Measurements from ENCODE around the gene EXOC6.

EXOC6 gene

DNA sequence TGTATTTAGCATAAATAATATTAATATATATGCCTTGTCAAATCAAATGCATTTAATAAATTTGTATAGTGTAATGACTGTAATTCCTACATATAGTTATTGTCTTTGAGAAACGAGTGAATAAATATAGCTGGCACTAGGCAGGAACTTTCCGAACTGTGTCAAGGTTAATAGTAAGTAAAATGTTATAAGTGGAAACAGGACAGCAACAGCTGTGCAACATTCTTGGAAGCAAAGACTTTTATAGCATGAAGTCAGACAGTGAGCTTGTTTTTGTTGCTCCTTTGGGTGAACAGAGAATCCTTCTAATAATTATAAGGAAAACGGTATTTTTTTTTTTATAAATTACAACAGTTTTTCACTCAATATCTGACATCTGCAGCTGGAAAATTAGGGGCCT lies 14.0 kb upstream of the EXOC6 start:
- DNase-seq, result peak; percentile 44

DNA sequence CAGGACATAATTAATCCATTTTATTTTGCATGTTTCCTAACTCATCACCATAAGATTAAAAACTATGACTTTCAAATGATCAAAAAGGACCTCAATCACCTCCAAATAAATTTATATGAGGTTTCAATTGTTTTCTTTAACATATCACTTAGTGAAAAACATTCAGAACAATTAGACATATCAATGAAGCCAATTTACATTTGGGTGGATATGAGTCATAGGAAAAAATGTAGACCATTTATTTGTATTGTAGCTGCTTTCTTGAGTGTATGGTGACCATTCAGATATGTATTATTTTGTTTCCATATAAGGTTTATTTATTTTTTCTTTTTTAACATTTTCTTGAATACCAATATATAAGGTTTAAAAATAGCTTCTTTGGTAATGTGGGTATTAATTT lies 13.3 kb upstream of the EXOC6 start:
- DNase-seq, result peak; percentile 67

DNA sequence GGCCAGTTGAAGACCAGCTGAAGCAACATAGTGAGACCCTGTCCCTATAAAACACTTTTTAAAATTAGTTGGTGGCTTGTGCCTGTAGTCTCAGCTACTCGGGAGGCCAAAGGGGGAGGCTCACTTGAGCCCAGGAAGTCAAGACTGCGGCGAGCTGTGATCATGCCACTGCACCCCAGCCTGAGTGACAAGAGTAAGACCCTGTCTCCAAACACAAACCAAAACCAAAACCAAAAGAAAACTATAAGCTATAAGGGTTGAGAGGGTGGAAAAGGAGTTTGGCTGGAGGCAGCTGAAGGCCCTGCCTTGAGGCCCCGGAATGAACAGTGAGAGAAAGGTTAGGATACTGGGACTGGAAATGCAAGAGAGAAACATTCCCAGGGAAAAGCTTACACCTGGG lies 10.9 kb upstream of the EXOC6 start:
- no peak for DNase-seq

DNA sequence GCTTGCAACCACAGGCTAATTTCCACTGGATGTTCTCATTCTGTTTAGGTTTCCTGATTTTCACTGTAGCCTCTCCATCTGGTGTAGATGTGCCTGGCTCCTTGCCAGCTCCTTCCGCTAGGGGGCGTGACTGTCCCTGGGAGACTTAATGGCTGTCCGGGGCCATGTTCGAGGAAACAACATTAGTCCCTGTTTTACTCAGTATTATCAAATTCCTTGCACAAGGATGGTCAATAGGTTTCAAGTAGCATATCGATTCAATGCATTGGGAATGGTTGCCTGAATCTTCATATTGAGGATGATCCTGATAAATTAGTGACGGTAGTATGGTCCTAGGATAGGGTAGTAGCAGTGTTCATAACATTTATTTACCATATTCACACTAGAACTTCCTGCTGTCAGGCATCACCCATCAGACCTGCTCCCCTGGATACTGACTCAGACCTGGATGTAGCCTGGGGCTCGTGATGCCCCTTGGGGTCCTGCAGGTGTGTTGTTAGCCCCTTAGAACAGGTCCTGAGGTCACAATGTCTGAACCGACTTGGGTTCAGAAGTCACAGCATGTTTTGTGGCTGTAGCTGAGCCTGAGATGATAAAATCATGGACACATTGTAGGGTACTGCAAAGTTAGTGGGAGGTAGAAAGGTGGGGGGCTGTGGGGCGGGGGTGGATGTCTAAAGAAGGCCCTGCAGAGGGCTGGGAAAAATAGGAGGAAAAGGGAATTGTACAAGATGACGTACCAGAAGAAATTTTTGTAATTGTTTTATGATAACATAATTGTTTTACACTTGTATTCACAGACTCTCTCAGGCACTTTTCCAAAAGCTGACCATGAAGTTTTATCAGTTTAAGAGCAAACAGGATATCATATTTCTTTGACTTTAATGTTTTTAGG lies 8.9 kb upstream of the EXOC6 start:
- peak; percentile 58 for DNase-seq

DNA sequence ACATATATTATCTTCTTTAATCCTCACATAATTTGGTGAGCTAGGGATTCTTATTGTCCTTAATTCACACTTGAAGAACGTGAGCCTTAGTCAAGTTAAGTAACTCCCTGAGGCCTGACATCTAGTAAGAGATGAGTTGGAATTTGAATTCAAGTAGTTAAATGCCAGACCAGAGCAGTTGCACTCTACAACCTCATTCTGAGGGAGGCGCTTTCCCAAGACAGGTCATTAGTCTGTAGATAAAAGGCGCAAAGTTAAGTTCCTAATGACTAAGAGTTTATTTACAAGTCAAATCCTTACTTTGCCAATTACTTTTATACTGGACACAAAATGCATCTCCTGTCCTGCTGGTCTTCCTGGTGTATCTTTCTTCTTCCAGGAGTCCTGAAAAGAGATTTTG lies 3.6 kb upstream of the EXOC6 start:
- no peak for DNase-seq

DNA sequence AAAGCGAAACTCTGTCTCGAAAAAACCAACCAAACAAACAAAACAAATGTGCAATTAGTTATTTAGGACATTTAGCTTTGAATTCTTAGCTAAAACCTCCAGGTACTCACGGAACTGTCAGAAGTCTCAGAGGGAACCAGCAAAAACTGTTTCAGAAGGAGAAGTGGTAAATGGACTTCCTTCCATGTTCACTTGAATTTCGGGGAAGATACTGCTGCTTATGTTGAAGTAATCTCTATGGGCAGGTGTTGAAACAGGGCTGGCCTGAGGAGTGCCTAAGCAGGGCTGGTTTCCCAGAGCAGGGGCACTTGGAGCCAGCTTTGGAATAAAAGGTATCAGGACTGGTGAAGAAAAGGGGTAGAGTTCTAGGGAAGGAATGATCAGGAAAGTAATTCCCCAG lies 2.4 kb upstream of the EXOC6 start:
- no peak for DNase-seq

DNA sequence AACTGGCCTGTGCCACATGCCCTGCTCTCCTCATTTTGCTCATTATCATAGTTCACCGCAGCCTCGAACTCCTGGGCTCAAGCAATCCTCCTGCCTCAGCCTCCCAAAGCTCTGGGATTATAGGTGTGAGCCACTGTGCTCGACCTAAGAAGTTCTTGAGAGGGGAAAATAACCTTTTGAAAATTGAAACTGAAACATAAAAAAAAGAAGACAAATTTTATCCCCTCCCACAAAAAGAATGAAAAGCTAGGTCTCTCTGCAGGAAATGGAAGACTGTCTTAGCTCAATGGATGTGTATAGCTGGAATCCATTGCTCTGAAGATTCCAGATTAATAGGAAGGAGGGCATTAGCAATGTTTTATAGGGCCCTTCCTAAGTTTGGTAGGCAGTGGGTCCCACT lies 2.0 kb upstream of the EXOC6 start:
- DNase-seq, result no peak

DNA sequence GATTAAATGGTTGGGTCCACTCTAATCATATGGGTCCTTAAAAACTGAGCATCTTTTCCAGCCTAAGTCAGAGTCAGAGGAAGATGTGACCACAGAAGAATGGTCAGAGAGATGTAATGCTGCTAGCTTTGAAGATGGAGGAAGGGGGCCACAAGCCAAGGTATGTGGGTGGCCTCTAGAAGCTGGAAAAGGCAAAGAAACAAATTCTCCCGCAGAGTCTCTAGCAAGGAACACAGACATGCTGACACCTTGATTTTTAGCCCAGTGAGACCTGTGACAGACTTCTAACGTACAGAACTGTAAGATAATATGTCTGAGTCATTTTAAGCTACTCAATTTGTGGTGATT lies 1.5 kb upstream of the EXOC6 start:
- DNase-seq, result no peak

DNA sequence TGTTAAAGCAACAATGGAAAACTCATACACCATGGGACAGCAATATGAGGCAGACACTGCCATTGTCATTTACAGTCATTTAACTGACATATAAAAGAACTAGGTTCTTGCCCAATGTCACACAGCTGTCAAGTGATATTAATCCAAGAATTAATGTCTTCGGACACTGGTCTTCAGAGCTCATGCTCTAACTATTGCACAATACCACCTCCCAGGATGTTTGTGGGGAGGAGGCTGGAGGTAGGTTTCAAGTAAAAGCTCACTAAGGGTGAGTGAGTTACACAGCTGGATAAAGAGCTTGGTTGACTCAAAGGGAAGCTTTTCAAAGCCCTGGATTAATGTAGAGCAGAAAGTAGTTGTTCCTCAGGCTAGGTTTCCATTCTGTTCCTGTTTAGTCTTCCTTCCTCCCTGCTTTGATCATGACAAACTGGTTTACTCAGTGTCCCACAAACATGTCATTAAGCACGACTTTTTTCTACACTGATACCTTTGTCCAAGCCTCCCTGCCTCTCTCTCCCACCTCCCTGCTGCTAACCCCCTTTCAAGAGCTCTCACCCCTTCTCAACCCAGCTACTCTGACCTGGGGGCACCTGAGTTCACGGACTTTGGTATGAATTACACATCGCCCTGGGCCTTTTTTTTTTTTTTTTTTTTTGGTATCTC lies 987 bp upstream of the EXOC6 start:
- DNase-seq, result no peak

DNA sequence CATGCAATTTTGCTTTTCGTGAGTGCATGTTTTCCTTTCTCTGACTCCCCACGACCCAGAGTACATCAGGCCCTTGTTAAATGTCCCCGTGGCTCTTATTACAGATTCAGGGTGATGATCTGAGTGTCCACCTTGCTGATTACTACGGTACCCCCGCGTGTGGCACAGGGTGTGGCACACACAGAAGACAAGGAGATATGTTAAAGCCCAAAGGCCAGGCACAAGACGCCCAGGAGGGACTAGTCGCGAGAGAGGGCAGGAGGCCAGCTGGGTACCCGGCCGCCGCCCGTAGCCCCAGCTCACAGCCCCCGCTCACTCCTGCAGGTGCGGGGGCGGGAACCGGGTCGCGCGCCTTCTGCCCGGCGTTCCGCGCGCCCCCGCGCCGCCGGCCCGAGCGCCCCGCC lies 281 bp upstream of the EXOC6 start:
- DNase-seq, result no peak

DNA sequence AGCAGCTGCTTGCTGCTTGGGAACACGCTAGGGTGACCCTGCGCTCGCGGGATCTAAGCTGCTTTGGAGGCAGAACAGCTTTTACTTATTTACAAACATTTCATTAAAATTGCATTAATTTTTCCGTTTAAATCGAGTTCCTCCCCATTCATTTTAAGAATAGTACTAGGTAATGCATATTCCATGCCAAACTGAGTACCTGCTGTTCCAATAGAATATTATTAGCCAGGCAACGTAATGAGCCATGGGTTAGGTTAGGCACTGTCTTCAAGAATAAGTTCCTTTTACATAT lies 860 bp downstream of the EXOC6 start:
- DNase-seq, result no peak

DNA sequence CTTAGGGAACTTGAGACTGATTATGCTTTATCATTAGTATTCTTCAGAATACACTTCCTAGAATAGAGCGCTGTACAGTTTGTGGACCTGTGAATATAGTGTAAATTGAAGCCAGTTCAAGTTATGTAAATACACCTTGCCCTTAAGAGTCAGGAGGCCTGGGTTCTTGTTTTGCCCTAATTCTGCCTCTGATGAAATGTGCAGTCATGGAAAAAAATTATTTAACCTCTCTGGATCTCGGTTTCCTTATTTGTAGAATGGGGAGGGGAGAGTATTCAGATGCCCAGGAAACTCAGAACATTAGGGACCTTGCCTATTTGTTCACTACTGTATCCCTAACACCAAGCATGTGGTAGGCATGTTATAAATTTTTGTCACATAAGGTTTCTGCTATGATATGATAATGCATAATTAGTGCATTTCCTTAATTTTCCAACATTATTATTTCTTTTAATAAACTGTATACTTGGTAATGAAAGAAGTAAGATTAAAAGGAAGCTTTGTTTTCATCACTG lies 1.3 kb downstream of the EXOC6 start:
- DNase-seq, result no peak

DNA sequence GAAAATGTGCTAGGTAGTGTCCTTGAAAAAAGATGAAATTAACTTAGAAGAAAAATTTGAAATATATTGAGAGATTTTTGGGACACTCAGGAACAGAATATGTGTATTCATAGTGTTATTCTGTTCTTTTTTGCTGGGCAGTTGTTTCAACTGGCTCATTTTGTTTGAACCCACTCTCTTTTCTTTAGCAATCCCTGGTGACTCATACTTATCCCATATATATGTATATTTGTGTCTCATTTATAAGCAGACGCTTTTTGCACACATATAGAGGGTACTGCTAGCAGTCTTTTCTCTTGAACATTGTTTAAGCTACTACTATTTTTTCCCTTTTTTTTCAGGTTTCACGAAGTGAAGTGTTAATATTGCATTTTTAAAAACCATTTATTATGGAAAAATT lies 1.9 kb downstream of the EXOC6 start:
- no peak for DNase-seq

DNA sequence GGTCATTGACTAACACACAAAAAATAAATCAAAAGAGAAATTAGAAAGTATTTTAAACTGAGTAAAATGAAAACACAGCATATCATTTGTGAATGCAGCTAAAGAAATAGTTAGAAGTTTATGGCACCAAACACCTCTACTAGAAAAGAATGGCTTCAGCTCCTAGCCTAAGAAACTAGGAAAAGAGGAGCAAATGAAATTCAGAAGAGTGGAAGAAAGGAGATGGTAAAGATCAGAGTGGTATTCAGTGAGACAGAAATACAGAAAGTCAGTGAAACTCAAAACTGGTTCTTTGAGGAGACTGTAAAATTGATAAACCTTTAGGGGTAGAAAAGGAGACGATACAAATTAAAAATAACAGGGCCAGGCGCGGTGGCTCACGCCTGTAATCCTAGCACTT lies 2.7 kb downstream of the EXOC6 start:
- DNase-seq, result no peak

DNA sequence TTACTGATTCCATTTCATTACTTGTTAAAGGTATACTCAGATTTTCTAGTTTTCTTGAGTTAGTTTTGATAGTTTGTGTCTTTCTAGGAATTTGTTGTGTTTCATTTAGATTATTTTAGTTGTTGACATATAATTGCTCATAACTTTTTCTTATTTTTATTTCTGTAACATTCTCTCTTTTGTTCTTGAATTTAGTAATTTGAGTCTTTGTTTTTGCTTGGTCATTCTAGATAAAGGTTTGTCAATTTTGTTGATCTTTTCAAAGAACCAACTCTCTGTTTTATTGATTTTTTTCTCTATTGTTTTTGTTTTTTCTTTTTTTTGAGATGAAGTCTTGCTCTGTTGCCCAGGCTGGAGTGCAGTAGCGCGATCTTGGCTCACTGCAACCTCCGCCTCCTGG lies 7.2 kb downstream of the EXOC6 start:
- no peak for DNase-seq

DNA sequence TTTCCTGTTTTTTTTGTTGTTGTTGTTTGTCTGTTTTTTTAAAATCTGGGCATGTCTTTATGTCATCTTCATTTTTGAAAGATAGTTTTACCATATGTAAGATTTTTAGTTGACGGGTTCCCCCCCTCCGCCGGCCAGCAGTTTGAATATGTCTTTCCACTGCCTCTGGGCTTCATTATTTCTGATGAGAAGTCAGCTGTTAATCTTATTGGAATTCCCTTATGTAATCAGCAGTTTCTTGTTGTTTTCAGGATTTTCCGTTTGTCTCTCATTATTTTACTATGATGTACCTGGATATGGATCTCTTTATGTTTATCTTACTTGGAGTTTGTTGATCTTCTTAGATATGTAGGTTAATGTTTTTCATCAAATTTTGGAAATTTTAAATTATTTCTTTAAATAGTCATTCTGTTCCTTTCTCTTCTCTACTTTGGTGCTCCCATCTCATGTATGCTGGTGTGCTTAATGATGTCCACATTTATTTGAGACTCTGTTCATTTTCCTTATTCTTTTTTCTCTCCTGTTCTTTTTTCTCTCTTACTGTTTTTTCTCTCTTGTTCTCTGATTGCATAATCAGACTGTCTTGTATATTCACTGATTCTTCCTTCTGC lies 9.7 kb downstream of the EXOC6 start:
- DNase-seq, result no peak

DNA sequence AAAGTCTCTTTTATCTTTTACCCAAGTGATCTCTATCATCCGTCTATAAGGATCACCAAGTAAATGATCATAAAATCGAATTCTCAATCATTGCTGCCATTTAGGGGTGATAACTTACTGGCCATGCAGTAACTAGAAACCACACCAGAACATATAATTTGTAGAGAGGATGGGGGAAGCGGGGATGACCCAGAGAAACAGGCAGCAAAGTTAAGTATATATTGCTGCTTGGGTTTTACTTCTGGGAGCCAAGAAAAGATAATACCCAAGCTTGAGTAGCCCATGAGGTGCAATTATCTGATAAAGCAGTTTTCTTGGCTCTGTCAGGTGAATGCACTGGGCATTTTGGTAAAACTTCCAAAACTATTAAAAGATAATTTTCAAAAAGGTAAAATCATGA lies 18.9 kb downstream of the EXOC6 start:
- DNase-seq, result no peak

DNA sequence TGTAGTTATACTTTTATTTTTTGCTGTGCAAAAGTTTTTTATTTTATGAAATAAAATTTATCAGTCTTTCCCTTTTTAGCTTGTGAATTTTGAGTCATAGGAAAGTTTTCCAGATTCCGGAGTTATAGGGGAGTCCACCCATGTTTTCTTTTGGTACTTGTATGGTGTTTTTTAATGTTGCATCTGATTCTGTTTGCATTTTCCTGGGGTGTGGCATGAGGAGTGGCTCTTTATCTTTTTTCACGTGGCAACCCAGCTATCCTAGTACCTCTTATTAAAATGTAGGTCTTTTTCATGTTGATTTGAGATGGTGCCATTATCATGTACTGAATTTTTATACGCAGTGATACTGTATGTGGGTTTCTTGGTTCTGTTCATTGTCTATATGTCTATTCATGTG lies 19.7 kb downstream of the EXOC6 start:
- no peak for DNase-seq

DNA sequence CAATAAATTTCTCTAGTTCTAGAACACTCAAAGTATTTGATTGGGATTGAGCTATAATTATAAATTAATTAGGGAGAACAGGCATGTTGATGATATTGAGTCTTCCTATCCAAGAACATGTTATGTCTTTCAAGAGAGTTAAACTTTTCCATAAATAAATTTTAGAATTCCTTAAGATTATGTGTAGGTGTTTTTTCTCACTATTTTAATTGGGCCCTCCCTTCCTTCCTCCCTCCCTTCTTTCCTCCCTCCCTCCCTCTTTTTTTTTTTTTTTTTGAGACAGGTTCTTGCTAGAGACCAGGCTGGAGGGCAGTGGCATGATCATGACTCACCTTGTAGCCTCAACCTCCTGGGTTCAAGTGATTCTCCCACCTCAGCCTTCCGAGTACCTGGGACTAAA lies 20.2 kb downstream of the EXOC6 start:
- no peak for DNase-seq

DNA sequence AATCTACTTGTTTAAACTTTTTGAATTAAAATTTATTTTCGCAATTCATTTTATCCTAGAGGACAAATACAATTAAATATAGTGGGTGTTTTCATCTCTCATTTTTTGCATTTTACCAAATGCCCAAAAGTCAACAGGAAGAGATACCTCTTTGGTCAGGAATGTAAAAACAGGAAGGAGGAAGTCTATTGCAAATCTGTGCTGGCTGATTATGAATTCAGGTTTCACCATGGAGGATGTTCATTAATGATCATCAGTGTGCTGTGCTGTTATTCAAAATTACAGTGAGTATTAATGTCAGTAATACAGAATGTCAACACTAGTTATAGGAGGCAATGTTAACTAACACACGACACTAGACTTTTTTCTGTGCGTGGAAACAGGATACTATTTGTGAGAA lies 24.7 kb downstream of the EXOC6 start:
- no peak for DNase-seq

DNA sequence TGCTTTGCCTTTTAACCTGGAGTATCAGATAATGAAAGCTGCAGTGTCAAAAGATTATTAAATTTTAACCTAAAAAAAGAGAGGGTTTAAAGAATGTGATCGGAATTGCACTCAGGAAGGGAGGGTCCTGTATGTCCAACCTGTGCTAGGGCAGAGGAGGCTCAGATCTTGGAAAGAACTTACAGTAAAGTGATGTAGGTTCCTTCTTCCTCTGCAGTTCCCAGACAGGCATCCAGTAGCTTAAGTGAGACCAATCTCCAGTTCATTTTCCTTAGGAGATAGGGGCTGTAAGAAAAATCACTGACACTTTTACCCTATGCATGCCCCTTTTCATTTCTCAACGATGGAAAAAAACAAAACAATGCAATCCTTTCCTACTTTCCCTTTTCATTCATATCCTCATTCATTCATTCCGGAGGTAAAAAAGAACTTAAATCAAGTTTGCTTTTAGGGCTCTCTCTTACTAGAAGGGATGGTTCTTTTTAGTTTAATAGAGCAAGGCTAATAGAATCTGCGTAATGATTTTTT lies 28.3 kb downstream of the EXOC6 start:
- DNase-seq, result no peak

DNA sequence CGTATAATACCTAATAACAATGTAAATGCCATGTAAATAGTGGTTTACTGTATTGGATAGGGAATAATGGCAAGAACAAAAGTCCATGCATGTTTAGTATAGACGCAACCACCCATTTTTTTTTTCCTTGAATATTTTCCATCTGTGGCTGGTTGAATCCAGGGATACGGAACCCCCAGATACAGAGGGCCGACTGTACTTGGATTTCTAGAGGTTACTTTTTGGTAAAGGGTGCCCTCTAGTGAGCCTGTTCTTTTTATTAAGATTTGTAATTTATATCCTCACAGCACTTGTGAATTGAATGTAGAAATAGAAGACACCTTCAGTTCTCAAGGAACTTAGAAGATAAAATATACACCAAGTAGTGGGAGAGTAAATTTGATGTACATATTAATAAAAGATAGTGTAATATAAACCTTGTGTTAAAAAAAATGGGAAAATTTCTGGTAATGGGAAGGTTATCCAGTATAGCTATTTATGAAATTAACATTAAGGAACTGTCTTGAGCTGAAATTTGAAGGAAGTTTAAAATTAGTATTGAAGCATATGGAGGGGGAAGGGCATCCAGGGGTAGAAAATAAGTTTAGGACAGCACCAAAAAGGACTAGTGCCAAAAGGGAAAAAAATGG lies 32.0 kb downstream of the EXOC6 start:
- DNase-seq, result peak; percentile 57

DNA sequence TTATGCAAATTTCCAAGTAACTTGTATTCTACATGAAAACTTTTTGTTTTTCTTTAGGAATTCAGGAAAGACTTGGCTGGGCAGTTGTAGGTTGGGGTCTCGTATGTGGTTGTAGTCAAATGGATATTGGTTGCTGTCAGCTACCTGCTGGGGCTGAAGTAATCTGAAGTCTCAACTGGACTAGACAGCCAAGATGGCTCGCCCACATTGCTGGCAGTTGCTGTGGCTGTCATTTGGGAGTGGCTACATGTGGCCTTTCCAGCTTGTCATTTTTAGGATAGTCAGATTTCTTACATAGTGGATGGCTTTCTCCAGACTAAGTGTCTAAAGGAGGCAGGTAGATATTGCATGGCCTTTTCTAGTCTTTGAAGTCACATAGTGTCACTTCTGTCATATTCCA lies 32.6 kb downstream of the EXOC6 start:
- DNase-seq, result no peak

Data from fibroblast of skin of scalp (primary cell).